GM08714 (cell line): ENCODE results near the gene DOLPP1.

Experiments used
- H3K4me3 ChIP-seq: fragments of 200-500 bp; sonication (Bioruptor generic); 2 replicates; pipeline ENCODE4 v1.5.1; 2014; ENCODE audit warnings: mild to moderate bottlenecking, low read length, inconsistent platforms
- ZNF274 ChIP-seq: IDR thresholded peaks from 2 replicates; pipeline ENCODE4 v1.6.1; 2012; ENCODE audit warnings: mild to moderate bottlenecking, low read depth, low read length

The DOLPP1 gene

GRCh38 chr9:129095908-129096307, 15.0 kb downstream of the DOLPP1 start:
- TF ChIP-seq ZNF274: no peak
- no peak overlapping the region for H3K4me3 ChIP-seq

- H3K4me3 ChIP-seq: no peak overlapping the region
- no peak for TF ChIP-seq ZNF274
Measured at GRCh38 chr9:129097671-129098306, 16.9 kb downstream of the DOLPP1 start.

- TF ChIP-seq ZNF274: no peak
Measured at GRCh38 chr9:129098328-129098727, 17.4 kb downstream of the DOLPP1 start.

GRCh38 chr9:129100383-129101169, 19.7 kb downstream of the DOLPP1 start:
- no peak overlapping the region for H3K4me3 ChIP-seq
- no peak for TF ChIP-seq ZNF274

More at GRCh38 chr9:129098328-129098727, 17.4 kb downstream of the DOLPP1 start:
- H3K4me3 ChIP-seq: no peak overlapping the region

GRCh38 chr9:129101279-129101678, 20.4 kb downstream of the DOLPP1 start:
- no peak overlapping the region for H3K4me3 ChIP-seq
- TF ChIP-seq ZNF274: no peak

GRCh38 chr9:129102095-129102525, 21.2 kb downstream of the DOLPP1 start:
- H3K4me3 ChIP-seq: no peak overlapping the region
- no peak for TF ChIP-seq ZNF274

- no peak for TF ChIP-seq ZNF274
- H3K4me3 ChIP-seq: no peak overlapping the region
Measured at GRCh38 chr9:129102791-129103594, 22.1 kb downstream of the DOLPP1 start.

GRCh38 chr9:129103595-129103965, 22.7 kb downstream of the DOLPP1 start:
- no peak for TF ChIP-seq ZNF274
- no peak overlapping the region for H3K4me3 ChIP-seq

- no peak overlapping the region for H3K4me3 ChIP-seq
- TF ChIP-seq ZNF274: no peak
Measured at GRCh38 chr9:129104051-129104450, 23.1 kb downstream of the DOLPP1 start.

- no peak overlapping the region for H3K4me3 ChIP-seq
- TF ChIP-seq ZNF274: no peak
Measured at GRCh38 chr9:129105857-129106694, 25.2 kb downstream of the DOLPP1 start.

- no peak for TF ChIP-seq ZNF274
- H3K4me3 ChIP-seq: no peak overlapping the region
Measured at GRCh38 chr9:129107651-129108050, 26.7 kb downstream of the DOLPP1 start.

GRCh38 chr9:129108083-129108804, 27.3 kb downstream of the DOLPP1 start:
- H3K4me3 ChIP-seq: no peak overlapping the region
- no peak for TF ChIP-seq ZNF274
